HG03025 (cell line): Measurements from ENCODE around the gene PCBP3.

Experiments
- ATAC-seq: cut with Tn5 transposase; IDR thresholded peaks from one replicate; pipeline ENCODE4 v1.9.1; 2021; ENCODE audit warnings: mild to moderate bottlenecking, moderate library complexity; ENCODE audit not compliant: unreplicated experiment, low FRiP score

Gene PCBP3

DNA sequence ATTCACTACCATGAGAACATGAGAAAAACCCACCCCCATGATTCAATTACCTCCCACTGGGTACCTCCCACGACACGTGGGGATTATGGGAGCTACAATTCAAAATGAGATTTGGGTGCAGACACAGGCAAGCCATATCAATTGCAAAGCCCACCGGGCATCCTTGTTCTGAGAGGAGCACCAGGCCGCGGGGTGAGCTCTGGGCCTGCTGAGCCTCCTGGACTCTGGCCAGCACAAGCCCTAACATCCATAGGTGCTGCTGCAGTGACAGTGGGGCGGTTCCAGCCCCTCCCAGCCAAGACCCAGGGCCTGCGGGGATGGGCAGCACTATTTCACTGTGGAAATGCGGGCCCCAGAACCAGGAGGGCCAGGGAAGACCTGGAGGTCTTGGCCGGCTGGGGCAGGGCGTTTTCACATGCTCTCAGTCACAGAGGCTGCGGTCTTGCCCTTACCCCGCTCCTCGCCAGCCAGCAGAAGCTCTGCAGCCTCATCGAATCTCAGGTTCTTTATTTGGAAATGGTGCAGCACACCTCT is 103.8 kb downstream of the PCBP3 start:
- ATAC-seq, result no peak

DNA sequence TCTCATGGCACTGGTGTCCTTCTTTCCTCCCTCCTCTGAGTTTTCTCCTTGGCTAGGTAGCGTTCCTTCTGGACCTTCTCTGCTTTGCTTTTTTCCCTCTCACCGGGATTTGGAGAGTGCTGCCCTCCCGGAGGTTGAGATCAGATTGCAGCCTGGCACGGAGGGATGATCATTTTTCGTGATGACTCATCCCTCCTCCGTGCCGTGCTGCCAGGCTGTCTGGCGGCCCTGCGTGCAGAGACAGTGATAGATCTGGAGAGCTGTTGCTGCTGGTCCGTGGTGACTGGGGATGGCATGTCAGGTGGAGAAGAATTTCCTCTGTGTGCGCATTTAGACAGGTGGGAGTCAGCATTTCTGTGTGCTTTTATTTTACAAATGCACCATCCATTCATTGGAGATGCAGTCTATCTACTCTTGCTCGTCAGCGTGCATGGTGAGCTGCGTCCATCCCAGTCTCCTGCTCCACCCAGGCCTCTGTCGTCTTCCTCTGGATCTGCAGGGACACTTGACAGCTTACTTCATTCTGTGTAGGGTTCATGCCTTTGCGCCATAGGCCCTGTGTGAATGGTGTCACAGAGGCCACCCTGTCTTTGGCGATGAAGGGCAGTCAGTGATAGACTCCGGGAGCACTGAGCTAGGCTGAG is 104.4 kb downstream of the PCBP3 start:
- ATAC-seq, result no peak

DNA sequence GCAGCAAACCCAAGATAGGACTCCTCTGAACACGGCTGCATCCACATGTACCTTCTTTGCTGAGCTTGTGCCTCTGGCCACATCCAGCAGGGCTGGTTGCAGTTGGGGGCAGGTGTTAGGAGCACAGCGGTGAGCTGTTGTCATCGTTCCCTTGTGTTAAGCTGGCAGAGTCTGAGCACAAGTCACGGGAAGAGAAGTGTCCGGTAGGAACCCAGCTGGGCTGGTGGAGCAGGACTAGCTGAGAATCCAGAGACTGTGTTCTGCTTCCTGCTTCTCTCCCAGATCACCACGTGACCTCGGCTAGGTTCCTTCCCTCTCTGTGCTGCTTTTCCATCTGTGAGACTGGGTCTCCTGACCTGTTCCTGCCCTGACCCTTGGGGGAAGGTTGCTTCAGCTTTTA is 105.1 kb downstream of the PCBP3 start:
- no peak for ATAC-seq

DNA sequence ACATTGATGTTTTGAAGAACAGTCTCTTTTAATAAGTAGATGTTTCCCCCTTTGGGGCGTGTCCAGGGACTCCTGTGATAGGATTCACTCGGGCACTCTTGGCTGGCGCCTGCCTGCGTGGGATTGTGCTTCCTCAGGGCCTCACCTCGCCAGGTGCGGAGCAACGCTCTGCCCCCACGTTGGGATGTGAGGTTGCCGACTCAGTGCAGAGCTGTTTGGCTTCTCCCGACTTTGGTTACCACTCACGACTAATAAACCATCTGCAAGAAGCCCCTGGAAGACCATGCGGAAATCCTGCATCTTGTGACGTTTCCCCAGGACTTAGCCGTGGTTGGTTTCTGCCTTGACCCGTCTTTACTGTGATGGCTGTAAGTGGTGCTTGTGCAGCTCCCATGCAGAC is 106.4 kb downstream of the PCBP3 start:
- ATAC-seq, result no peak

DNA sequence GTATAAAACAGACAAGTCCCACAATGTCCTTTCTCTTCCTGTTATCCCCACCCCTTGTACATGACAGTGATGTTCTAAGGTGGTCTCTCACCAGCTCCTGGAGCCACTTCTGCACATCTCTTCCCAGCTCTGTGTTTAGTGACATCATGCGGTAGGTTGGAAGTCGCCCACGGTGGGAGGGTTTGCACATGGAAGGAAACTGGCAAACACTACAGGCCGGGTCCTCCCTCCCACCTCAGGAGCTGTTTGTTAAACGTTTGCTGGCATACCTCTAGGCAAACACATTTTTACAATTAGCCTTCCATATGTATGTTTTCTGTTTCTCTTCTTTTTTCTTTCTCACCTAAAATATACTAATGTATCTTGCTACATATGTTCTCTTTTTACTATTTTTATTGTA is 107.4 kb downstream of the PCBP3 start:
- no peak for ATAC-seq

DNA sequence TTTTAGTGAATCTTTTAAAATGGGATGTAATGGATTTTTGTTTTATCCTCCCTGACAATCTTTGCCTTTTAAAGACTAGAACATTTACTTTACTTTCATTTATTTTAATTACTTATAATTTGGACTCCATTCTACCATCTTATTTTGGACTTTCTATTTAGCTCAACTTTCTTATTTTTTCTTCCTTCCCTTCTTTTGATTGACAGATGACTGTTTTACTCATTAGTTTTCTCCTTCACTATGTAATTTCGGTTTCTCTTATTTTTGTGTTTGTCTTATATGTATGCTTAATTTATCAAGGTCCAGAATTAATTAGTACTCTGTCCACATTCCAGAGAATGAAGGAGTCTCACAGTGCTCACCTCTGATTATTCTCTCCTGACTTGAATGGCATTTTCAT is 109.9 kb downstream of the PCBP3 start:
- ATAC-seq, result no peak

DNA sequence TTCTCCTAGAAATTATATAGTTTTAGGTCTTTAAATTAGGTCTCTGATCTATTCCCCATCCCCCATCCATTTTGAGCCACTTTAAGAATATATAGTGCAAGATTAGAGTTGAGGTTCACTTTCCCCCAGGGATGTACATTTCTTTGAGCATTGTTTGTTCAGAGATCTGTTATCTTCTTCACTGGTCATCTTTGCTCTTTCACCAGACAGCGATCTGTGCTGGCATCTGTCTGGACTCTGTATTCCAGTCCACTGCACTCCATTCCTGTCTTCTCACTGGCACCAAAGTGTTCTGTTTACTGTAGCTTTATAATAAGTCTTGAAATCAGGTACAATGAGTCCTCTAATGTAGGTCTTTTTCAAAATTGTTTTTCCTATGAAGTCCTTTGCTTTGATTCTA is 112.5 kb downstream of the PCBP3 start:
- ATAC-seq, result no peak

DNA sequence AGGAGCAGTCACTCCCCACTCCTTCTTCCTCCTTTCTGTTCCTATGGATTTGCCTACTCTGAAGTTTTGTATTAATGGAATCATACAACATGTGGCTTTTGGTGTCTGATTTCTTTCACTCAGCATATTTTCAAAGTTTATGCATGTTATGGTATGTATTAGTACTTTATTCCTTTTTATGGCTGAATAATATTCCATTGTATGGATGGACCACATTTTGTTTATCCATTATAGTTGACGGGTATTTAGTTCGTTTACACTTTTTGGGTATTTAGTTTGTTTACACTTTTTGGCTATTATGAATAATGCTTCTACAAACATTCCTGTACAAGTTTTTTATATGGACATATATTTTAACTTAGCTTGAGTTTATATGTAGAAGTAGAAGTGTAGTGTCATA is 113.1 kb downstream of the PCBP3 start:
- no peak for ATAC-seq

DNA sequence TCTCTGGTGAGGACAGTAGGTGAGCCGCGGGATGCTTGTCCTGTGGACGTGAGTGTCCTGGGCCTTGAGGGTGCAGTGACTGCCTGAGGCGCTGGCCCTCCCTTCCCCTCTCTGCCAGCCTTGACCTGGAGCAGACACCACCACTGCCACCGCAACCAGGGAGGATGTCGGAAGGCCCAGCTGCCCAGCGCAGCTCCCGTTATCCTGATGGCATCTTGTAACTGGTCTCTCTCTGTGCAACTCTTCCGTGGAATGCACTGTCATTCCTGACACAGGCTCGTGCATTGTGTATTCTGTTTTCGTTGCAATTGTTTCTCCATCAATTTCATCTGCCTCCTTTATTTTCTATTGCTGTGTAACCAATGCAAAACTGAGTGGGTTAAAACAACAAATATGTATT is 118.2 kb downstream of the PCBP3 start:
- ATAC-seq, result no peak

DNA sequence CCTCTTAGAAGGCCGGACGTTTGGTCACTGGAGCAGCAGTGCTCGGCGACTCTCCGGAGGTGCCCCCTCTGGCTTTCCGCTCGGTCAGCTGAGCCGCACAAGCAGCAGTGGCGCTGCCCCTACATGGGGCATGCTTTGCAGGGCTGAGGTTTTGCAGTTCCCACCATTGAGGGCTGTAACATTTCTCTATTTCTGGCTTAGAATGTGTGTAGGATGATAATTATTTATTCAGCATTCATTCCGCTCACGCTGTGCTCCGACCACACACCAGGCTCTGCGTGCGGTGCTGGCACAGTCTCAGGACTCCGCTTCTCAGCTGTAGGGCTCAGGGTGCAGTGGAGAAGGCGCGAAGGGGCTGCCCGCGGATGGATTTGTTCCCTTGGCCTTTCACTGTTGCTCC is 119.5 kb downstream of the PCBP3 start:
- no peak for ATAC-seq

DNA sequence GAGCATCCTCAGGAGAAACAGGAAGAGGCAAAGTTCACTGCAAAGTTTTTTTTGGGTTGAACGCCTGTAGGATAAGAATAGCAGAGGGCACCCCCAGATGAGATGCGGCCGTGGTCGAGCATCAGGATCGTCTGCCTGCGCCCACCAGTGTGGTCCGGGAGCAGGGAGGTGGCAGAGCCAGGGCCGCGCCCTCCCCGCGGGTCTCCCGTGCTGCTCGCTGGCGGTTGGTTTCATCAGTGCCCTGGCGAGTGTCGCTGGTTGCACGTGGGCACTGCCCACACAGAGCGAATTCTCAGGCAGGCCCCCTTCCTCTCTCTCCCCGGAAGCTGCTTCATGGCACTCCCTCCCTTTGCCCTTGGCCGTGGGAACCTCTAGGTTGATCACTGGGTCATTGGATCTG is 120.0 kb downstream of the PCBP3 start:
- ATAC-seq, result no peak

DNA sequence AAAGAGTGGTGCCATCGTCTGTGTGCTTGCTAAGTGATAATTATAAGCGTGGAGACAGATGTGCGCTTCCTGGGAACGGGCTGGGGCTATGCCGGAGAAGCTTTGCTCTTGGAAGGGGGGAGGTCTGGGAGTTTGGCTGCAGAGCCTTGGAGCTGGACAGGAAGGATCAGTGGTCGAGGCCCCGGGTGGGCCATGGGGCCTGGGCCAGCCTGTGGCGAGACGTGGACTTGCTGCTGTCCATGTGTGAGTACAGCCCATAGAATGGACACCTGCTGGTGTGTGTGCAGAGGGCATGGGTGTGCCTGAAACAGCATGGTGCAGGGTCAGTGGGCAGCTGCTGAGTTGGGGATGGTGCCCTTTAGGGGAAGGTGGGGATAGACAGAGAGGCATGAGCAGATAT is 121.3 kb downstream of the PCBP3 start:
- no peak for ATAC-seq

DNA sequence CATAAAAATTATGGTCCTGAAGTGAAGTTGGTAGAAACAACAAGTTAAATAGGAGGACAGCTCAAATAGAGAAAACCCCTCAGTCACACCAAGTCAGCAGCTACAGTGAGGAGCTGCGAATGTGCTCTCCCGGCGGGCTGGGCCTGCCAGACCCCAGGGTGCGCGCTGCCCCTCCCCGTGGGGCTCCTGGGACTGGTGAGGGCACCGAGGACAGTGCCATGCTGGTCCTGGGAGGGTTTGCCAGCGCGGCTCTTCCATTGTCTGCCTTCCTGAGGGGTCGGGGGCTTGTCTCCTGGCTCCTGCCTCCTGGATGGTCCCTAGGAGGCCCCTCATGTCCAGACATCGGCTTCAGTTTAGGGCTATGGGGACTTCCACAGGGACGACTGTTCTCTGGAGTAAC is 121.8 kb downstream of the PCBP3 start:
- ATAC-seq, result no peak

DNA sequence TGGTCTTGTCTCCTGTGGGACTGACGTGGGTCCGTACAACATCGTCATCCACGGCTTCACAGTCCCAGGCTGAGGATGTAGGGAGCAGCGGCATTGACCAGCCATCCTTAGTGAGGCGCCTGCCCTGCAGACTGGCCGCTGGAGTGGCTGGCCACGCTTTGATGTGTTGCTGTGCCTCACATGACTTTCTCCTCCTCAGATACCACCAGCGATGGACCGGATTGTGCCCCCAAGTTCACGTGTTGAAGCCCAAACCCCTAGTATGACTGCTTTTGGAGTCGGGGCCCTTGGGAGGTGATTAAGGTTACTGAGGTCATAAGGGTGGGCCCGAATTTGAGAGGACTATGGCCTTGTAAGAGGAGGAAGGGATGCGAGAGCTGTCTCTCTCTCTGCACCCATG is 122.5 kb downstream of the PCBP3 start:
- ATAC-seq, result no peak

DNA sequence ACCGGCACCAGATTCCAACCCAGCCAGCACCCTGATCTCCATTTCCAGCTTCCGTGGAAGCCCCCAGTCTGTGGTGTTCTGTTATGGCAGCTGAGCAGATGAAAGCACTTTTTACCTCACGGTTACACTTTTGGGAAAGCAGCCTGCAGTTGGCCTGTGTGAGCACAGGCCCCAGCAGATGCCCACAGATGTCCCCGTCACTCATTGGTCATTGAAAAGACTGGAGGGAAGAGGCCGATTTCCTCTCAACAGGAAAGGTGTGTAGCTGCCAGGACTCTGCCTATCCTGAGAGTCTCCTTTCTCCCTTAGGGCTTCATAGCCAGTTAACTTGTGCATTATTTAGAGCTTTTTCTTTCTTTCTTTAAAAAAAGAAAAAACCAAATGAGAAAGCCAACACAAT is 123.0 kb downstream of the PCBP3 start:
- ATAC-seq, result no peak

DNA sequence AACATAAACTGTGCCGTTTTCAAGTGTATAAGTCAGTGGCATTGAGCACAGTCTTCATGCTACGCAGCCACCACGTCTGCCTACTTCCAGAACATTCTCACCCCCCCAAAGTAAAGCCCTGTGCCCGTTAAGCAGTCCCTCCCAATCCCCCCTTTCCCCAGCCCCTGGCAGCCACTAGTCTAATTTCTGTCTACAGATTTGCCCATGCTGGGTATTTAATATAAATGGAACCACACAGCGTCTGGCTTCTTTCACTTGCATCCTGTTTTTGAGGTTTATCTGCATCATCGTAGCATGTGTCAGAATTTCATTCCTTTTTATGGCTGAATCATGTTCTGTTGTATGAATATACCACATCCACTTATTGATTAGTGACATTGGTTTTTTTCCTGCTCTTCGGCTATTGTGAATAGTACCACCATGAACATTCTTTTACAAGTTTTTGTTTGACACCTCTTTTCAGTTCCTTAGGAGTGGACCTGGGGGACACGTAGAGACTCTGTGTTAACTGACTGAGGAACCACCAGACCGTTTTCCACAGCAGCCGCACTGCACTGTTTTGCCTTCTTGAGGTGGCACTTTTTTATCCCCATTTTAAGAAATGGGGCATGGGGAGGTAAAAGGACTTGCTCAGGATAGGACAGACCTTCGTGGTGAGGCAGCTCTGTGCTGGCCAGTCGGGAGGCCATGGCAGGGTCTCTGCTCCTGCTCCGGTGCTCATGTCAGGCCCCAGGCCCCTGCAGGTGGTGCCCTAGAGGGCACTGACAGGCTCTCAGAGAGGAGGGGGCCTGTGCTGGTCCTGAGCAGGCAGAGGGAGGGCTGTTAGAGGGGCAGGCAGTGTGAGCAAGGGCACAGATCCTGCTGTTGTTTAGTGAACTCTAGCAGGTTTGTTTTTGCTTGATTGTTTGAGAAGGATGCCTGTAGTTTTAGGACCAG is 123.8 kb downstream of the PCBP3 start:
- ATAC-seq, result no peak

DNA sequence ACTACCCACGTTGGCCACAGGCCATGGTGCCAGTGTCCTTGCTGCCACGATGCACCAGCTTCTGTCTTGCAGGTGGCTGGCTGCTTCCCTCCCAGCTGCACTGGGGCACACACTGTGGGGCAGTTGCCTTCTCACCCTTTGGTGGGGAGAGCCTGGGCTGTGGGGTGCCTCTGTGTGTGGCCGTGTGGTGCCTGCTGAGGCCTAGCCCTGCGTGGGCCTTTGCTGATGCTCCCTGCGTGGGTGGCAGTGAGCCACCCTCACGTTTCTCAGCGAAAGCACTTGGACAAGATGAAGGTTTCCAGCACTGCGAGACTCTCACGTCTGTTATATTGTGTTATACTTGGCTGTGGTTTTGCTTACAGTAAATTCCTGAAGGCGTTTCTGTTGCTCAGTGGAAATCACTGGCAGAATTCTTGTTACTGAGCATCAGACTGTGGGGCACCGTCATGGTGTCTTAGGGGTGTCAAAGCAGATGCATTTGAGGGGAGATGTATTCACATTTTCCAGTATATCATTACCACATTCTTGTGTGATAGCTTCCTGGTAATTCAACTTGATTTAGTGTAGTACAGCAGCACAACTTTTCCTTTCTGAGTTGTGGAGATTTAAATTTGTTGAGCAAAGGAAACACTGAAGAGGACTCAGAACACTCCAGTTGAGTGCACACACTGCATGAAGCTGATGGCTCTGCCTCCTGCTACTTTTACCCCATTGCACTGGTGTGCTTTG is 124.7 kb downstream of the PCBP3 start:
- ATAC-seq, result no peak

DNA sequence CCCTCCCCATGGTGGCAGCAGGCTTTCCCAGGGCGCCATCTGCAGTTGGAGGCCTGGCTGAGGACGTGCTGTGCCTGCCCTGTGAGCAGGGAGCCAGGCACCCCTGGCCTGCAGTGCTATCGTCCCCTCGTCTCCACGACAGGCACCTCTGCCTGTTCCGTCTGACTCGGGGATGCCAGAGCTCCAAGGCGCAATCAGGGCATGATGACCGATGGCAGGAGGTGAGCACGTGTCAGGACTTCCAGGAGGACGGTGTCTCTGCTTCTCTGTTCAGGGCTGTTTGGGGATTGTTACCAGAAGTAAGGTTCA is 125.2 kb downstream of the PCBP3 start:
- no peak for ATAC-seq

DNA sequence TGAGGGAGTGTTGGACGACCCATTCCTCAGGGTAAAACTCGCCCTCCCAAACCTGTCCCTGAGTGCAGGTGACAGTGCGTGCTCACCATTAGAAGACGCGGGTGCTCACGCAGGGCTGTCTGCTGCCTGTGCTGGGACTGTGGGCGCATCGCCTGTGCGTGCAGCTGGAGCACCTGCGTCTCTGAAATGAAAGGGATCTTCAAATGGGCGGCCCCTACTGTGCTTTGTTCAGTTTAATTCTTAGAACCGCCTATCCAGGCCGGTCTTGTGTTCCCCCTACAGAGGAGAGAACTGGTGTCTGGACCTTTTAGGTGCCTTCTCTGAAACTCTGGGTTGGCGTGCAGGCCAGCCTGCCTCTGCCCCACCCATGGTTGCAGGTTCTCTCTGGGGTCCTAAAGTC is 125.8 kb downstream of the PCBP3 start:
- ATAC-seq, result no peak

DNA sequence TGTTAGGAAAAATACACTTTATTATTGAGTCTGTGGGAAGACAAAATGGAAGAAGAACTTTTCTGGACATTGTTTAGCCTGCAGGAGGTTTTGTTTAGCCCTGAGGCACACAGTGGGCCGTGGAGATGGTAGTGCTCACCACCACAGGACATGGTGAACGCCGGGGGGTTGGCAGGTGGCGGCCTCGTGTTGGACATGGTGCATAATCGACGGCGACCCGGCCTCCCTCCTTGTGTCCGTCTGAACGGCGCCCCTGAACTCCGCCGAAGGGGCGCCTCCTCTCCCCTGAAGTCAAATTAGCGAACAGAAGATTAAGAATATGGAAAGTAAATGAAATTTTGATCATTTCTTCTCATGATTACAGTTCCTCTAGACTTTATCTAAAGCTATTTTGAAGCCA is 126.4 kb downstream of the PCBP3 start:
- no peak for ATAC-seq

DNA sequence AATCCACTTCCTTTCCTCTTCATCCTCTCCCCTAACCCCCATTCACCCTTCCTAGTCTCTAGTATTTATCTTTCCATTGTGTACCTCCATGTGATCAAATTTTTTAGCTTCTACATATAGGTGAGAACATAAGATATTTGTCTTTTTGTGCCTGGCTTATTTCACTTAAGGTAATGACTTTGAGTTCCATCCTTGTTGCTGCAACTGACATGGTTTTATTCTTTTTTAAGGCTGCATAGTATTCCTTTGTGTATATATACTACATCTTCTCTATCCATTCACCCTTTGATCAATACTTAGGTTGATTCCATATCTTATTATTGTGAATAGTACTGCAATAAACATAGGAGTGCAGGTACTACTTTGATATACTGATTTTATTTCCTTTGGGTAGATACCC is 128.7 kb downstream of the PCBP3 start:
- ATAC-seq, result no peak
